ENCODE measurements around the gene ADGRD2.

Gene ADGRD2

GRCh38 chr9:124474151-124474550 is 23.9 kb downstream of the ADGRD2 start:
- no peaks in the 10 kb centered on the region for H3K36me3 ChIP-seq (ENCODE audit: insufficient read depth, low read length)
- peaks cover 5% of the 10 kb centered on the region; the same call in 1 of the 2 replicates for H3K4me1 ChIP-seq (ENCODE audit: insufficient read depth, low read length)
- H3K9me3 ChIP-seq (ENCODE audit: control insufficient read depth, insufficient read depth, low read length): no peaks in the 10 kb centered on the region
- no peak overlapping the region for H3K9ac ChIP-seq (ENCODE audit: low read depth, low read length)

GRCh38 chr9:124475158-124475867 is 25.1 kb downstream of the ADGRD2 start:
- Histone ChIP-seq H3K9me3 (ENCODE audit: control insufficient read depth, insufficient read depth, low read length) (no peaks in the 10 kb centered on the region), H3K4me1 (ENCODE audit: insufficient read depth, low read length) (peaks cover 8% of the 10 kb centered on the region), H3K36me3 (ENCODE audit: insufficient read depth, low read length) (no peaks in the 10 kb centered on the region), H3K9ac (ENCODE audit: low read depth, low read length) (no peak overlapping the region)

GRCh38 chr9:124475868-124476690 is 25.8 kb downstream of the ADGRD2 start:
- no peaks in the 10 kb centered on the region for H3K9me3 ChIP-seq (ENCODE audit: control insufficient read depth, insufficient read depth, low read length)
- no peak overlapping the region for H3K9ac ChIP-seq (ENCODE audit: low read depth, low read length)
- H3K4me1 ChIP-seq (ENCODE audit: insufficient read depth, low read length): peaks cover 13% of the 10 kb centered on the region

GRCh38 chr9:124477211-124477647 is 27.0 kb downstream of the ADGRD2 start:
- no peaks in the 10 kb centered on the region for H3K9me3 ChIP-seq (ENCODE audit: control insufficient read depth, insufficient read depth, low read length)
- H3K4me1 ChIP-seq (ENCODE audit: insufficient read depth, low read length): peaks cover 18% of the 10 kb centered on the region
- no peaks in the 10 kb centered on the region for H3K36me3 ChIP-seq (ENCODE audit: insufficient read depth, low read length)
- H3K9ac ChIP-seq (ENCODE audit: low read depth, low read length): peak overlapping the region; percentile 25; the same call in 1 of the 2 replicates

More at GRCh38 chr9:124475868-124476690, 25.8 kb downstream of the ADGRD2 start:
- no peaks in the 10 kb centered on the region for H3K36me3 ChIP-seq (ENCODE audit: insufficient read depth, low read length)

GRCh38 chr9:124477648-124478285 is 27.5 kb downstream of the ADGRD2 start:
- Histone ChIP-seq H3K4me1 (ENCODE audit: insufficient read depth, low read length) (peaks cover 18% of the 10 kb centered on the region), H3K9me3 (ENCODE audit: control insufficient read depth, insufficient read depth, low read length) (no peaks in the 10 kb centered on the region), H3K9ac (ENCODE audit: low read depth, low read length) (peak overlapping the region; percentile 34; the same call in 1 of the 2 replicates), H3K36me3 (ENCODE audit: insufficient read depth, low read length) (no peaks in the 10 kb centered on the region)

GRCh38 chr9:124478354-124478753 is 28.1 kb downstream of the ADGRD2 start:
- peaks cover 18% of the 10 kb centered on the region for H3K4me1 ChIP-seq (ENCODE audit: insufficient read depth, low read length)
- H3K9me3 ChIP-seq (ENCODE audit: control insufficient read depth, insufficient read depth, low read length): no peaks in the 10 kb centered on the region
- H3K36me3 ChIP-seq (ENCODE audit: insufficient read depth, low read length): no peaks in the 10 kb centered on the region
- H3K9ac ChIP-seq (ENCODE audit: low read depth, low read length): peak overlapping the region; percentile 34; the same call in 1 of the 2 replicates

- no peak overlapping the region for H3K9ac ChIP-seq (ENCODE audit: low read depth, low read length)
- H3K36me3 ChIP-seq (ENCODE audit: insufficient read depth, low read length): no peaks in the 10 kb centered on the region
- H3K4me1 ChIP-seq (ENCODE audit: insufficient read depth, low read length): peaks cover 18% of the 10 kb centered on the region
- H3K9me3 ChIP-seq (ENCODE audit: control insufficient read depth, insufficient read depth, low read length): no peaks in the 10 kb centered on the region
Observed at GRCh38 chr9:124479371-124479770, 29.1 kb downstream of the ADGRD2 start.

- no peaks in the 10 kb centered on the region for H3K9me3 ChIP-seq (ENCODE audit: control insufficient read depth, insufficient read depth, low read length)
- peaks cover 14% of the 10 kb centered on the region for H3K4me1 ChIP-seq (ENCODE audit: insufficient read depth, low read length)
- no peak overlapping the region for H3K9ac ChIP-seq (ENCODE audit: low read depth, low read length)
- H3K36me3 ChIP-seq (ENCODE audit: insufficient read depth, low read length): no peaks in the 10 kb centered on the region
Observed at GRCh38 chr9:124479947-124480620, 29.8 kb downstream of the ADGRD2 start.

GRCh38 chr9:124480621-124480981 is 30.4 kb downstream of the ADGRD2 start:
- Histone ChIP-seq H3K4me1 (ENCODE audit: insufficient read depth, low read length) (peaks cover 13% of the 10 kb centered on the region), H3K9me3 (ENCODE audit: control insufficient read depth, insufficient read depth, low read length) (no peaks in the 10 kb centered on the region), H3K9ac (ENCODE audit: low read depth, low read length) (no peak overlapping the region), H3K36me3 (ENCODE audit: insufficient read depth, low read length) (no peaks in the 10 kb centered on the region)

- Histone ChIP-seq H3K9ac (ENCODE audit: low read depth, low read length) (no peak overlapping the region), H3K9me3 (ENCODE audit: control insufficient read depth, insufficient read depth, low read length) (no peaks in the 10 kb centered on the region), H3K36me3 (ENCODE audit: insufficient read depth, low read length) (no peaks in the 10 kb centered on the region), H3K4me1 (ENCODE audit: insufficient read depth, low read length) (peaks cover 13% of the 10 kb centered on the region)
Observed at GRCh38 chr9:124481115-124481514, 30.9 kb downstream of the ADGRD2 start.

- H3K9ac ChIP-seq (ENCODE audit: low read depth, low read length): peak overlapping the region; percentile 32; the same call in 1 of the 2 replicates
- no peaks in the 10 kb centered on the region for H3K9me3 ChIP-seq (ENCODE audit: control insufficient read depth, insufficient read depth, low read length)
- no peaks in the 10 kb centered on the region for H3K36me3 ChIP-seq (ENCODE audit: insufficient read depth, low read length)
- H3K4me1 ChIP-seq (ENCODE audit: insufficient read depth, low read length): peaks cover 13% of the 10 kb centered on the region
Observed at GRCh38 chr9:124482431-124483031, 32.3 kb downstream of the ADGRD2 start.

GRCh38 chr9:124483481-124483880 is 33.2 kb downstream of the ADGRD2 start:
- H3K9ac ChIP-seq (ENCODE audit: low read depth, low read length): no peak overlapping the region
- H3K36me3 ChIP-seq (ENCODE audit: insufficient read depth, low read length): no peaks in the 10 kb centered on the region

GRCh38 chr9:124485201-124485600 is 35.0 kb downstream of the ADGRD2 start:
- Histone ChIP-seq H3K4me1 (ENCODE audit: insufficient read depth, low read length) (peaks cover 11% of the 10 kb centered on the region), H3K36me3 (ENCODE audit: insufficient read depth, low read length) (no peaks in the 10 kb centered on the region), H3K9ac (ENCODE audit: low read depth, low read length) (no peak overlapping the region), H3K9me3 (ENCODE audit: control insufficient read depth, insufficient read depth, low read length) (no peaks in the 10 kb centered on the region)

More at GRCh38 chr9:124483481-124483880, 33.2 kb downstream of the ADGRD2 start:
- peaks cover 13% of the 10 kb centered on the region for H3K4me1 ChIP-seq (ENCODE audit: insufficient read depth, low read length)
- no peaks in the 10 kb centered on the region for H3K9me3 ChIP-seq (ENCODE audit: control insufficient read depth, insufficient read depth, low read length)

- H3K9ac ChIP-seq (ENCODE audit: low read depth, low read length): no peak overlapping the region
- H3K4me1 ChIP-seq (ENCODE audit: insufficient read depth, low read length): peaks cover 5% of the 10 kb centered on the region
- no peaks in the 10 kb centered on the region for H3K36me3 ChIP-seq (ENCODE audit: insufficient read depth, low read length)
- no peaks in the 10 kb centered on the region for H3K9me3 ChIP-seq (ENCODE audit: control insufficient read depth, insufficient read depth, low read length)
Observed at GRCh38 chr9:124485936-124486335, 35.7 kb downstream of the ADGRD2 start.

All from ES-I3 (cell line).